ENCODE results near the gene GRIK1.

GRIK1 gene

DNA sequence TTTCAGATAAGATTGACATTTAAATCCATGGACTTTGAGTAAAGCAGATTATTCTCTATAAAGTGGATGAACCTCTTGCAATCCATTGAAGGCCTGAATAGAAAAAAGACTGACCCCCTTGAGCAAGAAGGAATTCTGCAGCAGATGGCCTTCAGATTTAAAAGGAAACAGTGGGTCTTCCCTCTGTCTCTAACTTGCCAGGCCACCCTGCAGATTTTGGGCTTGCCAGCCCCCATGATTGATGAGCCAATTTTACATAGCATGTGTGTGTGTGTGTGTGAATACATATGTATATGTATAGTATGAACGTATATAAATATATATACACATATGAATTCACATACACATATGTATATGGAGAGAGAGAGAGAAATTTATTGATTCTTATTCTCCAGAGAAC is 113.4 kb downstream of the GRIK1 start:
- DNase-seq = no peak

DNA sequence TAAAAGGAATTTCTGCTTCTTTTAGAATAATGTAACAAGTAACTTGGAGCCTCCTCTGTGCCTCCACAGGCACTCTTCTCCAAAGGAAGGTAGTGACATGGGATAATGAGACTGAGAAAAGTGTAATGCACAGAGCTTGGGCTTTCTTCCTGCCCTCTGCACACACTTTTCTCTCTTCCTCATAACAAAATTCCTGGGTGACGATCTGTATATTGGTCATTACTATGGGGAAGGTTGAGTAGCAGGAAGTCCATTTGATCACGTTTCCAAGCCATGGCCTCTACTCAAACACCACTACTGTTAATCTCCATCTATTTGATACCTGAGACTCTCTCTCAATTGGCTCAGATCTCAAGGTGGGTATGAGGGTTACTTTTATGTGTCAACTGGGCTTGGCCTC is 113.9 kb downstream of the GRIK1 start:
- no peak for DNase-seq

GRCh38 chr21:29825345-29825744 is 114.5 kb downstream of the GRIK1 start:
- no peak for DNase-seq

DNA sequence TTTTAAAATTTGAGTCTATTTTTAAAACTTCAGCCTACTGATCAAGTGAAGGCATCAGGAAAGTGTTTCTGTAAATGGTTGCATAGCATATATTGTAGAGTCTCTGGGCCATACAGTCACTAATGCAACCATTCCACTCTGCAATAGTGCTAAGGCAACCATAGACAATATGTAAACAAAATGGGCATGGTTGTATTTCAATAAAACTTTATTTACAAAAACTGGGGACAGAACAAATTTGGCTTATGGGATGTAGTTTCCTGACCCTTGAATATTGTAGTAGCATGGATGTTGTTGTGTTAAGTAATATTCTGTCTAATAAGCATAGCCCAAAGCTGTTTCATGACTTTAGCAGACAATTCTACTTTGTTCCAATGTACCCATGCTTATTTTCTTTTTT is 117.7 kb downstream of the GRIK1 start:
- DNase-seq = no peak

DNA sequence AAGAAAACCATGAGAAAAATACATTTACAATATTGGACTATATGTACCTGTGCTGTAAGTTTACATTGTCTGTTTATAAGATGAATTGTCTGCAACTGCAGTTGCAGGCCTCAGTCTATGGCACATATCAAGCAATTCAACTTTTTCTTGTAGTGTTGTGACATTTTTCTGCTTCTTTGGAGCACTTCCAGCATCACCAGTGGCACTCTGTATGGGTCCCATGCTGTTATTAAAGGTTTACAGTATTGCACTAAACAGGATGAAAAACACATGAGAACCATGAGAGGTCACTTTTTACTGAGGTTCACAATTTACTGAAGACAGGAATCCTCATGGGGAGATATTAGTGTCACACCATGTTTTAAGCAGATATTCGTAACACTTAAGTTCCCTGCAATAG is 118.6 kb downstream of the GRIK1 start:
- no peak for DNase-seq

DNA sequence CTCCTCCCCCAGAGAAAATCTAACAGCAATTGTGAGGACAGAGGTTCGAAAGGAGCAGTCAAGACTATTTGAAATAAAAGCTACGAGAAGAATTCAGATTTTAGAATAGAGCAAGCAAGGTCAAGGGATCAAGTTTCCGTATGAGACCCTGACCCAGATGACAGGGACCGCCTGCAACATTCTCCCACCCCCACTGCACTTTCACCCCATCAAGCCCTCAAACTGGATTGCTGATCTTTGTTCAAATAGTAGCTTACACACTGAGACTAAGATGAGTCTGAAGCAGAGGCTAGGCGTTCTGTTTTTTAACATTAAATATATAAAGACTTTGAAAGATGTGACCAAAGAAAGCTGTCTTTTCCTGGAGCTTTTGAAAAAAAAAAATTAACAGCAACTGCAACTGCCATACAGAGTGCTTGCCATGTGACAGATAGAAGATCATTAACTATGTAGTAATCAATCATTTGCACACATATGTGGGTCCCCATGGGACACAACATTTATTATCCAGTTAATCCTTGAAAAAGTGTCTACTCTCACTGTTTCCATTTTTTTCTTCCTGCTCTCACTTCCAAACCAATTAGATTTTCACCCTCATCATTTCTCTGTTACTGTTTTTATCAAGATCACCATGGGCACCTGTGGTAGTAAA is 120.0 kb downstream of the GRIK1 start:
- no peak for DNase-seq

- no peak for DNase-seq
Measured at GRCh38 chr21:29818383-29818921, 121.3 kb downstream of the GRIK1 start.

DNA sequence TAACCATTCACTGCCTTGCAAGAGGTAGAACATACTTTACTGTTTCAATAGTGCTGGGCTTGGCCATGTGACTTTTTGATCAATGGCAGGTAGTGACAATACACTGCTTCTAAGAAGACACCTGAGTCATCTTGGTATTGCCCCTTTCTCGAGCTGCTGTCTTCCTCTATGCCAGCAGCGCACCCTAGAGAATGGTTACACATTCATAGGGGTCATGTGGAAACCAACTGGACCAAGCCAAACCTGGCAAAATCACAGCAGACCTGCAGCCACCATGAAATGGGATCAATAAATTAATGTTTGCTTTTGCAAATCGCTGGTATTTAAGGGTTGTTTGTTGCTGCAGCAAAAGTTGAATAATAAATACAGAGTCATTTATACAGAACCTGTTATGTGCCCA is 122.3 kb downstream of the GRIK1 start:
- DNase-seq = no peak

GRCh38 chr21:29812947-29813346 is 126.8 kb downstream of the GRIK1 start:
- no peak for DNase-seq

- no peak for DNase-seq
Measured at GRCh38 chr21:29810871-29811270, 128.9 kb downstream of the GRIK1 start.

GRCh38 chr21:29808153-29808552 is 131.6 kb downstream of the GRIK1 start:
- no peak for DNase-seq

DNA sequence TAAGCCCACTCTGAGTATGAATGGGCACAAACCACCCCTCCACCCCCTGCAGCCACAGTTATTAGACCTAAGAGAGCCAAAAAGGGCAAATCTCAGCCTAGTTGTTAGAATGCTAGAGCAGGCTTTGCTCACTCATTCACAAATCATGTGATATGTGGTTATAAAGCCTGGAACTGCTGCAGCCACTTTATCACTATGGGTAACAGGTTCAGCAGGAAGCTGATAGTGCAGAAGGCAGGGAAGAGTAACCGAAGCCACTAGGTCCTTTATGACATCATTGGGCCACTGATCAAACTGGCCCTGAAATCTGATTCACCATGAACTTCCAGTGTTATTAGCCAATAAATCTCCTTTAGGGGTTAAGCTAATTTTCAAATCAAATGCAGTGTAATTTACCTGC is 134.7 kb downstream of the GRIK1 start:
- no peak for DNase-seq

DNA sequence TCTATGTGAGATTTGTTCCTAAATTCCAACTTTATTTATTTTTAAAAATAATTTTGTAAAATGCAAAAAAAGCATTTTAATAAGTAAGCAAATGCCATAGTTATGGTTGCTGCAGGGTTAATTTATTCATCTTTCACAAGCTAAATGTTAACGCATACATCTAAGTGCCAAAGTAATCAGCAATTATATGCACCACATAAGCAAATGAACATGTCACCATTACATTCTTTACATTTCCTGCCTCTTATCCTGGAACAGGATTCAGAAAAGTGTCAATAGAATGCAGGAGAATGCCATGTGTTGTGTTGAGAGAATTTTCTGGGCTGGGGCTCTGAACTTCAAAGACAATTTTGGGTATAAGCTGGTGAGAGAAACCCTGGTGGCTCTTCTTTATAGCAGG is 136.6 kb downstream of the GRIK1 start:
- DNase-seq = no peak

- no peak for DNase-seq
Measured at GRCh38 chr21:29801122-29801521, 138.7 kb downstream of the GRIK1 start.

- no peak for DNase-seq
Measured at GRCh38 chr21:29800056-29800455, 139.7 kb downstream of the GRIK1 start.

- no peak for DNase-seq
Measured at GRCh38 chr21:29798840-29799239, 141.0 kb downstream of the GRIK1 start.

- DNase-seq = no peak
Measured at GRCh38 chr21:29797155-29797554, 142.6 kb downstream of the GRIK1 start.

DNA sequence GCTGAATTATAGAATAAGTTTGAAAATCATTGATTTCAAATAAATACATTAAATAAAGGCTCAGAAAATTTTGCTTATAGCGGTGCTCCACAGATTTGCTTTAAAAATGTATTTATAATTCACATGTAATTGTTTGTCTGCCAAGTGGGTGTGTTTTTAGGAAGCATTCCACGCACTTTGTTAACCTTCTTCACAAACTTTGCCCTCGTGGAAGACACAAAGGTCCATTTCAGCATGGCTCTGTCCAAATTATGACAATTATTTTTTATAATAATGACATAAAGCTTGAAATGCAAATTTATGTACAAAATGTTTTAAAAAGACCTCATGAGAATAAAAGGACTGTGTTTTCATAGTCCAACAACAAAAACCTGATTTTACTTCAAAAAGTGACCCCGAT is 146.1 kb downstream of the GRIK1 start:
- DNase-seq = no peak

DNA sequence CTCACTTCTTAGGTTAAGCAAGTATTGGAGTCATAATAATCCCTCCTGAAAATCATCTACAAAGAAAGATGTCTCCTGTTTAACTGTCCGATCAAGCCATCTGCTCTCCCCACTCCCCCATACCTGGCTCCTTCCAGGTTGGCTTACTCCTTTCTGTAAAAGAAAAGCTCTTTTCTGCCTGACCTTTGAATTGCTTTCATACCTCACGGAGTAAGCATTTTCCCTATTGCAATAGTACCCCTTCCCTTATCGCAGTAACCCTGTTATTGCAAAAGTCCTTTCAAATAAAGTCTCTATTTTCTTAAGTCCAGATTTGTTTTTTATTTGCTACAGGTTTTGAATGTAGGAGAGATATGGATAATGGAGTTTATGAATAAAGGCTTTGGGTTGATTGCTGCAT is 150.4 kb downstream of the GRIK1 start:
- DNase-seq = no peak

- DNase-seq = no peak
Measured at GRCh38 chr21:29788752-29789151, 151.0 kb downstream of the GRIK1 start.

GRCh38 chr21:29787361-29787909 is 152.4 kb downstream of the GRIK1 start:
- no peak for DNase-seq

DNA sequence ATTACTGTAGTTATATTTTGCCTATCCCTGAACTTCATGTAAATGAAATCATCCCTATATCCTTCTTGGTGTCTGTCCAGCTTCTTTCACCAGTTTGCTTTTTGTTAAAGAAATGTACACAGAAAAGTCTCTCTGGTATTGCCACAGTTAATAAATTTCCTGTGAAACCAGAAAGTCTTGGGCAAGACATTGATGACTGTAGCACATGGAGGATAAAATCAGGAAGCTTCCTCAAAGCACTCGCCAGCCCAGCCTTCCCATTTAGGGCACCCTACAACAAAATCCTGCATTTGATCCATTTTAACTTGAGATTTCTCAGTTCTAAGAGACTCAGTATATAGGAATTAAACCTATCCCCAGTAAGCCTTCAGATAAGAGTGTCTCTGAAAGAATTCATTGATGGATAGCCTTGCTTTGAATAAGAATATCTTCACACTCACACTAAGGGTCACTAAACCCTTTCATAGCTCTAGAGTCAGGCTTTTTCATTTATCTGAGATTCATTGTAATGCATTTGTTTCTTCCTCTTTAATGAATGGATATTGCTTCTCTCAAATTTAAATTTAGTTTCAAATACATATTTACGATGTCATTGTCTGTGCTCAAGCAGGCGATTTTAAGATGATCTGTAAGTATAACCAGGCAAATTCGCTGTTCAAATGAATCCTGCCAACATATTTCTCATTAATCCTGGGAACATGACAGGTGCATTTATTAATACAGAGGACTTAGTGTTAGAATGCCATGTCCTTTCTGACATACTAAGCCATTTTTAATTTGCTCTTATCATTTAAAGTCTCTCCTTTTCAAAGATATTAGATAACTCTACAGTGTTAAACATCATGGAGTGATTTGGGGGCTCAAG is 153.1 kb downstream of the GRIK1 start:
- no peak for DNase-seq

- DNase-seq = no peak
Measured at GRCh38 chr21:29777160-29777559, 162.6 kb downstream of the GRIK1 start.

- no peak for DNase-seq
Measured at GRCh38 chr21:29775462-29775861, 164.3 kb downstream of the GRIK1 start.

Measured in EL (cell line).